GM12878 (cell line): ENCODE data around the gene SLC35B4. TPM values are rescaled to one million over a fixed set of nuclear protein-coding genes. Genes with fewer than 3 reads are reported as not detected.

Source experiments
- ATAC-seq: fragments of 200-7000 bp; cut with Tn5 transposase; 3 replicates; pipeline ENCODE4 v1.9.1; 2020; ENCODE audit warnings: mild to moderate bottlenecking, moderate library complexity
- BruUV-seq: library from RNA; stranded (reverse); fragments of 400-500 nt; replicated peaks from 2 replicates; lab custom pipeline; 2021; lab: Mats Ljungman, UMichigan
- CTCF ChIA-PET: fragments of 300-600 bp; sonication (Branson Sonifier 250); formaldehyde crosslinking; extraction: SDS; loops from one replicate; lab custom pipeline; 2021; ENCODE audit warnings: inconsistent platforms; lab: Yijun Ruan, JAX
- POLR2A ChIA-PET: fragments of 350-600 bp; formaldehyde crosslinking; extraction: SDS; loops from one replicate; lab custom pipeline; 2021; ENCODE audit warnings: inconsistent platforms; lab: Charles Lee
- RAD21 ChIA-PET: fragments of 300-600 bp; sonication (Branson Sonifier 250); formaldehyde crosslinking; loops from one replicate; lab custom pipeline; 2023; ENCODE audit warnings: antibody characterized with exemption; ENCODE audit not compliant: unreplicated experiment; lab: Charles Lee
- SMC1A ChIA-PET: fragments of 300-600 bp; sonication (Branson Sonifier 250); formaldehyde crosslinking; loops from one replicate; lab custom pipeline; 2023; ENCODE audit not compliant: unreplicated experiment, uncharacterized antibody; lab: Charles Lee
- DNase-seq: peaks from one replicate; pipeline ENCODE4 v3.0.0-alpha.2; 2011; ENCODE audit warnings: low read depth, low spot score
- FAIRE-seq: peaks from 3 replicates; lab custom pipeline; 2011; peaks lifted over from hg19 to GRCh38; lab: Jason Lieb, UNC
- H2AFZ ChIP-seq: 2 replicates; pipeline ENCODE4 v1.6.0; 2011; ENCODE audit warnings: low read depth, low read length, control low read depth; ENCODE audit not compliant: control insufficient read depth
- H3K27ac ChIP-seq: 2 replicates; pipeline ENCODE4 v1.5.1; 2011; ENCODE audit warnings: control low read depth; ENCODE audit not compliant: control insufficient read depth, insufficient read depth
- H3K27me3 ChIP-seq, 2 experiments: replicated peaks in 1 of 2; 2 replicates each; pipeline versions ENCODE4 v1.6.0 to v1.6.1; 2011; ENCODE audit warnings: low read length in 1 of 2; ENCODE audit not compliant: control insufficient read depth in 2 of 2, insufficient read depth in 2 of 2
- H3K36me3 ChIP-seq, 2 experiments: 2 replicates each; pipeline ENCODE4 v1.5.1; 2011; ENCODE audit warnings: low read length in 1 of 2; ENCODE audit not compliant: control insufficient read depth in 2 of 2, insufficient read depth in 2 of 2
- H3K4me1 ChIP-seq: 2 replicates; pipeline ENCODE4 v1.6.1; 2011; ENCODE audit warnings: mild to moderate bottlenecking, low read length, moderate library complexity, mixed read lengths; ENCODE audit not compliant: control insufficient read depth, insufficient read depth
- H3K4me2 ChIP-seq: 2 replicates; pipeline ENCODE4 v1.6.0; 2011; ENCODE audit warnings: control low read depth; ENCODE audit not compliant: control insufficient read depth, insufficient read depth
- H3K4me3 ChIP-seq: fragments of 200-600 bp; sonication (generic); 2 replicates; pipeline ENCODE4 v1.5.1; 2016
- H3K79me2 ChIP-seq: 2 replicates; pipeline ENCODE4 v1.6.0; 2011; ENCODE audit warnings: low read length; ENCODE audit not compliant: control insufficient read depth, insufficient read depth
- H3K9ac ChIP-seq: 2 replicates; pipeline ENCODE4 v1.8.0; 2011; ENCODE audit warnings: low read length, control low read depth, mixed read lengths; ENCODE audit not compliant: control insufficient read depth, insufficient read depth
- H3K9me3 ChIP-seq: replicated peaks from 3 replicates; pipeline ENCODE4 v1.5.1; 2011; ENCODE audit warnings: mild to moderate bottlenecking, low read length; ENCODE audit not compliant: control insufficient read depth, insufficient read depth
- H4K20me1 ChIP-seq: 2 replicates; pipeline ENCODE4 v1.6.0; 2011; ENCODE audit not compliant: control insufficient read depth, insufficient read depth
- IKZF2 ChIP-seq, 2 experiments: fragments of 450-650 bp; IDR thresholded peaks; 2 replicates each; pipeline ENCODE4 v1.6.1; 2017; ENCODE audit warnings: mild to moderate bottlenecking in 2 of 2, moderate library complexity in 2 of 2
- RUNX3 ChIP-seq: IDR thresholded peaks from 2 replicates; pipeline ENCODE4 v1.6.1; 2012; ENCODE audit warnings: low read length, inconsistent platforms
- SMC3 ChIP-seq: IDR thresholded peaks from 2 replicates; pipeline ENCODE4 v1.6.1; 2011; ENCODE audit warnings: low read length, improper control_type of control experiment, borderline replicate concordance
- SUPT20H ChIP-seq: IDR thresholded peaks from 2 replicates; pipeline ENCODE4 v1.6.1; 2011; ENCODE audit warnings: low read depth, mild to moderate bottlenecking, low read length, moderate library complexity, borderline replicate concordance; ENCODE audit not compliant: control insufficient read depth
- WGBS: methylation state at CpG from one replicate; pipeline ENCODE4 v1.1.6; 2016; ENCODE audit warnings: low lambda C conversion rate; ENCODE audit not compliant: insufficient replicate concordance, insufficient coverage; ENCODE audit errors: missing lambda C conversion rate; 5-methylcytosine and 5-hydroxymethylcytosine counted together
- in situ Hi-C: fragments of 300-500 bp; cut with MboI; formaldehyde crosslinking; loops from 9 replicates; pipeline ENCODE4 v1.14.3; 2018; ENCODE audit warnings: mixed read lengths
- intact Hi-C: fragments of 100-400 bp; cut with micrococcal nuclease; formaldehyde crosslinking; loops from one replicate; pipeline ENCODE4 v1.14.2; 2022; ENCODE audit not compliant: unreplicated experiment
- polyA plus RNA-seq, 11 experiments: library from polyadenylated mRNA; depleted of rRNA in 4 of 11; unstranded in 6 of 11; stranded (reverse) in 5 of 11; fragments of >200 nt; fragmentation: Nextera tagmentation in 4 of 11; fragmentation: Illumina TruSeq in 1 of 11; extraction: Ambion mirVana in 4 of 11; extraction: Trizol in 1 of 11; gene quantifications; 1 replicate in 1 of 11; 2 replicates in 10 of 11; pipeline versions ENCODE4 v1.2.1 to v1.2.3, GENCODE V29; 2011 to 2016; ENCODE audit warnings: inconsistent platforms in 2 of 11, missing spikeins in 2 of 11, low read depth in 1 of 11
- total RNA-seq, 4 experiments: library from RNA; depleted of rRNA in 3 of 4; stranded (reverse); fragments of >200 nt in 3 of 4; fragmentation: Illumina TruSeq in 1 of 4; extraction: Trizol in 1 of 4; gene quantifications; 2 replicates each; pipeline versions ENCODE4 v1.2.1 to v1.2.3, GENCODE V29; 2013 to 2021
- TF ChIP-seq, protein P1 (sequence below): IDR thresholded peaks from 2 replicates; pipeline ENCODE4 v1.6.1; 2012; ENCODE audit warnings: improper control_type of control experiment, low read depth, low read length; ENCODE audit not compliant: insufficient replicate concordance
- TF ChIP-seq, protein P2 (sequence below): fragments of 450-650 bp; formaldehyde crosslinking; IDR thresholded peaks from 2 replicates; pipeline ENCODE4 v1.5.0; 2022; ENCODE audit warnings: mild to moderate bottlenecking, missing genetic modification characterization

The SLC35B4 gene
- total and polyA plus RNA-seq, 10 of the 15 experiments (the other 5 are each of a cell fraction or from before 2014, with no cell fraction given) = 3.6 to 23.9 (median 14.0) TPM

DNA sequence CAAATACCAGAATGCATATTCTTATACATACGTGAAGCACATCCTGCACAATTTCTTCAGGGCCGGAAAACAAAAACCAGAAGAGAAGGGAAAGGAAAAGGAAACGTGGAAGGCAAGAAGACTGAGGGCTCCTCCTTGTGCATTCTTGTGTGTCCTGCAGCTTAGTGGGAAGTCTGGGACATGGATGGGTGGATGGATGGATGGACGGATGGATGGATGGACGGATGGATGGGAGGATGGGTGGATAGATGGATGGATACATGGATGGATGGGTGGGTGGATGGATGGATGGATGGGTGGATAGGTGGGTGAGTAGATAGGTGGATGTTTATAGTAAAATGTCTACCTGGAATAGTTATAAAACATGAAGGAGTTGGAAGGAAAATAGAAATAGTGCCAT is 30.8 kb upstream of the SLC35B4 start:
- H4K20me1 ChIP-seq = no peaks in the 10 kb centered on the region
- H3K27ac ChIP-seq = no peak overlapping the region
- no peaks in the 10 kb centered on the region for H3K36me3 ChIP-seq
- H3K4me2 ChIP-seq = no peak overlapping the region
- DNase-seq = no peak
- no TSS peak for BruUV-seq
- TF ChIP-seq, protein P1, sequence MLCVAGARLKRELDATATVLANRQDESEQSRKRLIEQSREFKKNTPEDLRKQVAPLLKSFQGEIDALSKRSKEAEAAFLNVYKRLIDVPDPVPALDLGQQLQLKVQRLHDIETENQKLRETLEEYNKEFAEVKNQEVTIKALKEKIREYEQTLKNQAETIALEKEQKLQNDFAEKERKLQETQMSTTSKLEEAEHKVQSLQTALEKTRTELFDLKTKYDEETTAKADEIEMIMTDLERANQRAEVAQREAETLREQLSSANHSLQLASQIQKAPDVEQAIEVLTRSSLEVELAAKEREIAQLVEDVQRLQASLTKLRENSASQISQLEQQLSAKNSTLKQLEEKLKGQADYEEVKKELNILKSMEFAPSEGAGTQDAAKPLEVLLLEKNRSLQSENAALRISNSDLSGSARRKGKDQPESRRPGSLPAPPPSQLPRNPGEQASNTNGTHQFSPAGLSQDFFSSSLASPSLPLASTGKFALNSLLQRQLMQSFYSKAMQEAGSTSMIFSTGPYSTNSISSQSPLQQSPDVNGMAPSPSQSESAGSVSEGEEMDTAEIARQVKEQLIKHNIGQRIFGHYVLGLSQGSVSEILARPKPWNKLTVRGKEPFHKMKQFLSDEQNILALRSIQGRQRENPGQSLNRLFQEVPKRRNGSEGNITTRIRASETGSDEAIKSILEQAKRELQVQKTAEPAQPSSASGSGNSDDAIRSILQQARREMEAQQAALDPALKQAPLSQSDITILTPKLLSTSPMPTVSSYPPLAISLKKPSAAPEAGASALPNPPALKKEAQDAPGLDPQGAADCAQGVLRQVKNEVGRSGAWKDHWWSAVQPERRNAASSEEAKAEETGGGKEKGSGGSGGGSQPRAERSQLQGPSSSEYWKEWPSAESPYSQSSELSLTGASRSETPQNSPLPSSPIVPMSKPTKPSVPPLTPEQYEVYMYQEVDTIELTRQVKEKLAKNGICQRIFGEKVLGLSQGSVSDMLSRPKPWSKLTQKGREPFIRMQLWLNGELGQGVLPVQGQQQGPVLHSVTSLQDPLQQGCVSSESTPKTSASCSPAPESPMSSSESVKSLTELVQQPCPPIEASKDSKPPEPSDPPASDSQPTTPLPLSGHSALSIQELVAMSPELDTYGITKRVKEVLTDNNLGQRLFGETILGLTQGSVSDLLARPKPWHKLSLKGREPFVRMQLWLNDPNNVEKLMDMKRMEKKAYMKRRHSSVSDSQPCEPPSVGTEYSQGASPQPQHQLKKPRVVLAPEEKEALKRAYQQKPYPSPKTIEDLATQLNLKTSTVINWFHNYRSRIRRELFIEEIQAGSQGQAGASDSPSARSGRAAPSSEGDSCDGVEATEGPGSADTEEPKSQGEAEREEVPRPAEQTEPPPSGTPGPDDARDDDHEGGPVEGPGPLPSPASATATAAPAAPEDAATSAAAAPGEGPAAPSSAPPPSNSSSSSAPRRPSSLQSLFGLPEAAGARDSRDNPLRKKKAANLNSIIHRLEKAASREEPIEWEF = no peak
- TF ChIP-seq SUPT20H (no peak), IKZF2 (IDR thresholded peaks at IDR 0.05) (no peak), RUNX3 (no peak), SMC3 (no peak)
- TF ChIP-seq, protein P2, sequence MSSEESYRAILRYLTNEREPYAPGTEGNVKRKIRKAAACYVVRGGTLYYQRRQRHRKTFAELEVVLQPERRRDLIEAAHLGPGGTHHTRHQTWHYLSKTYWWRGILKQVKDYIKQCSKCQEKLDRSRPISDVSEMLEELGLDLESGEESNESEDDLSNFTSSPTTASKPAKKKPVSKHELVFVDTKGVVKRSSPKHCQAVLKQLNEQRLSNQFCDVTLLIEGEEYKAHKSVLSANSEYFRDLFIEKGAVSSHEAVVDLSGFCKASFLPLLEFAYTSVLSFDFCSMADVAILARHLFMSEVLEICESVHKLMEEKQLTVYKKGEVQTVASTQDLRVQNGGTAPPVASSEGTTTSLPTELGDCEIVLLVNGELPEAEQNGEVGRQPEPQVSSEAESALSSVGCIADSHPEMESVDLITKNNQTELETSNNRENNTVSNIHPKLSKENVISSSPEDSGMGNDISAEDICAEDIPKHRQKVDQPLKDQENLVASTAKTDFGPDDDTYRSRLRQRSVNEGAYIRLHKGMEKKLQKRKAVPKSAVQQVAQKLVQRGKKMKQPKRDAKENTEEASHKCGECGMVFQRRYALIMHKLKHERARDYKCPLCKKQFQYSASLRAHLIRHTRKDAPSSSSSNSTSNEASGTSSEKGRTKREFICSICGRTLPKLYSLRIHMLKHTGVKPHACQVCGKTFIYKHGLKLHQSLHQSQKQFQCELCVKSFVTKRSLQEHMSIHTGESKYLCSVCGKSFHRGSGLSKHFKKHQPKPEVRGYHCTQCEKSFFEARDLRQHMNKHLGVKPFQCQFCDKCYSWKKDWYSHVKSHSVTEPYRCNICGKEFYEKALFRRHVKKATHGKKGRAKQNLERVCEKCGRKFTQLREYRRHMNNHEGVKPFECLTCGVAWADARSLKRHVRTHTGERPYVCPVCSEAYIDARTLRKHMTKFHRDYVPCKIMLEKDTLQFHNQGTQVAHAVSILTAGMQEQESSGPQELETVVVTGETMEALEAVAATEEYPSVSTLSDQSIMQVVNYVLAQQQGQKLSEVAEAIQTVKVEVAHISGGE (CRISPR knock-in tag) = no peak
- ChIA-PET RAD21 (interaction anchor here (0.6 kb wide), 1 partner anchor 18 kb away, joined by 3 read pairs; no protein-coding TSS in a partner anchor), CTCF (interaction anchor here (1.3 kb wide), 1 partner anchor 10 kb away, joined by 6 read pairs; no protein-coding TSS in a partner anchor), SMC1A (interaction anchor here (0.7 kb wide), 1 partner anchor 170 kb away, joined by 3 read pairs; no protein-coding TSS in a partner anchor), POLR2A (no interaction called here)
- no peaks in the 10 kb centered on the region; a peak in 1 of 4 replicates for H3K27me3 ChIP-seq
- no peak for ATAC-seq
- in situ Hi-C loops = no loop called here
- no peaks in the 10 kb centered on the region for H3K4me1 ChIP-seq
- WGBS = 28% methylated on average over 5 of the region's 5 CpGs
- no peaks in the 10 kb centered on the region for H3K79me2 ChIP-seq
- no peak overlapping the region for H3K9ac ChIP-seq
- H3K9me3 ChIP-seq = no peaks in the 10 kb centered on the region
- H2AFZ ChIP-seq = no peak overlapping the region
- intact Hi-C loops = no loop called here
- no peak for FAIRE-seq
- no peak overlapping the region for H3K4me3 ChIP-seq
